Upper lobe of right lung (tissue), 1 donor: ENCODE measurements around the gene DPYSL4. TPM values are rescaled to one million over a fixed set of nuclear protein-coding genes. Genes with fewer than 3 reads are reported as not detected.

Experiments
- ATAC-seq: fragments of 200-7000 bp; cut with Tn5 transposase; one replicate; pipeline ENCODE4 v1.9.1; 2020; ENCODE audit warnings: mild to moderate bottlenecking, moderate library complexity
- DNase-seq: peaks from one replicate; pipeline ENCODE4 v3.0.0-alpha.2; 2020
- H3K27ac ChIP-seq: fragments of 200-600 bp; one replicate; pipeline ENCODE4 v1.8.0; 2022
- H3K27me3 ChIP-seq: fragments of 200-600 bp; one replicate; pipeline ENCODE4 v1.8.0; 2022; ENCODE audit warnings: mild to moderate bottlenecking
- H3K36me3 ChIP-seq: fragments of 200-600 bp; one replicate; pipeline ENCODE4 v1.8.0; 2022
- H3K4me1 ChIP-seq: fragments of 200-600 bp; one replicate; pipeline ENCODE4 v1.8.0; 2022
- H3K4me3 ChIP-seq: fragments of 200-600 bp; one replicate; pipeline ENCODE4 v1.8.0; 2022; ENCODE audit warnings: mild to moderate bottlenecking
- H3K9me3 ChIP-seq: fragments of 200-600 bp; one replicate; pipeline ENCODE4 v1.8.0; 2022
- CTCF ChIP-seq: fragments of 200-600 bp; IDR thresholded peaks from one replicate; pipeline ENCODE4 v1.8.0; 2022; ENCODE audit warnings: antibody characterized with exemption
- intact Hi-C: fragments of 100-400 bp; cut with DNase I; formaldehyde crosslinking; loops from one replicate; pipeline ENCODE4 v1.11.0; 2022
- total RNA-seq: library from RNA; stranded (reverse); fragmentation: NEBNext Ultra II Directional; extraction: Animal tissue kit (Norgen Biotek cat#: 25700); gene quantifications from one replicate; pipeline ENCODE4 v1.2.1, GENCODE V29; 2021
- donor health status: DM: no; HTN: yes; CAD: no; lungs with severe emphysema.

DPYSL4 gene
- total RNA-seq, 1 donor from 2014 or later = 1.7 TPM

GRCh38 chr10:132253092-132253687 lies 66.4 kb downstream of the DPYSL4 start:
- H3K36me3 ChIP-seq = no peaks in the 10 kb centered on the region
- H3K4me3 ChIP-seq = no peak overlapping the region
- H3K4me1 ChIP-seq = peaks cover 3% of the 10 kb centered on the region
- ATAC-seq = no peak
- H3K9me3 ChIP-seq = no peaks in the 10 kb centered on the region
- TF ChIP-seq CTCF = no peak
- no peak overlapping the region for H3K27ac ChIP-seq
- DNase-seq = no peak
- no peaks in the 10 kb centered on the region for H3K27me3 ChIP-seq
- intact Hi-C loops = no loop called here

GRCh38 chr10:132254841-132255240 lies 68.1 kb downstream of the DPYSL4 start:
- intact Hi-C loops = no loop called here
- ATAC-seq = no peak
- H3K27me3 ChIP-seq = no peaks in the 10 kb centered on the region

More at GRCh38 chr10:132254841-132255240, 68.1 kb downstream of the DPYSL4 start:
- H3K4me3 ChIP-seq = no peak overlapping the region
- no peaks in the 10 kb centered on the region for H3K9me3 ChIP-seq
- H3K36me3 ChIP-seq = no peaks in the 10 kb centered on the region
- H3K27ac ChIP-seq = no peak overlapping the region
- TF ChIP-seq CTCF = no peak
- H3K4me1 ChIP-seq = no peaks in the 10 kb centered on the region
- no peak for DNase-seq

Other genes with a start within 250 kb of the DPYSL4 start
- gene BNIP3, start 205.0 kb upstream of the DPYSL4 start, total RNA-seq = 38.2 TPM
- 0.32 TPM for gene JAKMIP3, start 121.0 kb upstream of the DPYSL4 start, total RNA-seq
- gene STK32C, start 121.0 kb downstream of the DPYSL4 start, total RNA-seq = 13.2 TPM
- 6.3 TPM for gene LRRC27, start 145.2 kb downstream of the DPYSL4 start, total RNA-seq
- 26.0 TPM for gene PWWP2B, start 210.3 kb downstream of the DPYSL4 start, total RNA-seq